ENCODE results near the gene ZNF335.

DNA sequence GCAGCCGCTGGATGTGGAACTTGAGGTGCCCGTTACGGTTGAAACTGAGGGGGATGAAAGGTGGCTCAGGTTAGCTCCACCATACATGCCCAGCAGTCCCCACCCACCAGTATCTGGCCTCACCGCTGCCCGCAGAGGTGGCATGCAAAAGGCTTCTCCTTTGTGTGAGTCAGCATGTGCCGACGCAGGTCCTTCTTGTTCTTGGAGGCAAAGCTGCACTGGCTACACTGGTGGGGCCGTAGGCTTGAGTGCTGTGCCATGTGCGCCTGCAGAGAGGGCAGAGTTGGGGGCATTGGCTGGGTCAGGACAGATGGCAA lies 21.7 kb downstream of the ZNF335 start:
- TF ChIP-seq, protein P1, sequence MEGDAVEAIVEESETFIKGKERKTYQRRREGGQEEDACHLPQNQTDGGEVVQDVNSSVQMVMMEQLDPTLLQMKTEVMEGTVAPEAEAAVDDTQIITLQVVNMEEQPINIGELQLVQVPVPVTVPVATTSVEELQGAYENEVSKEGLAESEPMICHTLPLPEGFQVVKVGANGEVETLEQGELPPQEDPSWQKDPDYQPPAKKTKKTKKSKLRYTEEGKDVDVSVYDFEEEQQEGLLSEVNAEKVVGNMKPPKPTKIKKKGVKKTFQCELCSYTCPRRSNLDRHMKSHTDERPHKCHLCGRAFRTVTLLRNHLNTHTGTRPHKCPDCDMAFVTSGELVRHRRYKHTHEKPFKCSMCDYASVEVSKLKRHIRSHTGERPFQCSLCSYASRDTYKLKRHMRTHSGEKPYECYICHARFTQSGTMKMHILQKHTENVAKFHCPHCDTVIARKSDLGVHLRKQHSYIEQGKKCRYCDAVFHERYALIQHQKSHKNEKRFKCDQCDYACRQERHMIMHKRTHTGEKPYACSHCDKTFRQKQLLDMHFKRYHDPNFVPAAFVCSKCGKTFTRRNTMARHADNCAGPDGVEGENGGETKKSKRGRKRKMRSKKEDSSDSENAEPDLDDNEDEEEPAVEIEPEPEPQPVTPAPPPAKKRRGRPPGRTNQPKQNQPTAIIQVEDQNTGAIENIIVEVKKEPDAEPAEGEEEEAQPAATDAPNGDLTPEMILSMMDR (IDR thresholded peaks at IDR 0.05), result no peak
- no peak for TF ChIP-seq POLR2A (IDR thresholded peaks at IDR 0.05)

Data from Peyer's patch (tissue), 4 donors.